ENCODE results near the gene ATP9A.
"Not testable (repeated sequence)": the region's sequence is repeated elsewhere in the genome, so short reads cannot be mapped to it uniquely, and the experiment has no call there.

The ATP9A gene

GRCh38 chr20:51791626-51792025 lies 23.4 kb upstream of the ATP9A start:
- no peak for DNase-seq (ENCODE audit: low spot score)

- no peak for DNase-seq (ENCODE audit: low spot score)
Observed at GRCh38 chr20:51790256-51790655, 22.1 kb upstream of the ATP9A start.

GRCh38 chr20:51789434-51789833 lies 21.2 kb upstream of the ATP9A start:
- no peak for DNase-seq (ENCODE audit: low spot score)

GRCh38 chr20:51788822-51789221 lies 20.6 kb upstream of the ATP9A start:
- no peak for DNase-seq (ENCODE audit: low spot score)

- DNase-seq (ENCODE audit: low spot score), result no peak
Observed at GRCh38 chr20:51784299-51784698, 16.1 kb upstream of the ATP9A start.

GRCh38 chr20:51778229-51778759 lies 10.1 kb upstream of the ATP9A start:
- not testable (repeated sequence) for DNase-seq (ENCODE audit: low spot score)

GRCh38 chr20:51775241-51775640 lies 7.1 kb upstream of the ATP9A start:
- DNase-seq (ENCODE audit: low spot score), result no peak

- no peak for DNase-seq (ENCODE audit: low spot score)
Observed at GRCh38 chr20:51772236-51772635, 4.0 kb upstream of the ATP9A start.

DNA sequence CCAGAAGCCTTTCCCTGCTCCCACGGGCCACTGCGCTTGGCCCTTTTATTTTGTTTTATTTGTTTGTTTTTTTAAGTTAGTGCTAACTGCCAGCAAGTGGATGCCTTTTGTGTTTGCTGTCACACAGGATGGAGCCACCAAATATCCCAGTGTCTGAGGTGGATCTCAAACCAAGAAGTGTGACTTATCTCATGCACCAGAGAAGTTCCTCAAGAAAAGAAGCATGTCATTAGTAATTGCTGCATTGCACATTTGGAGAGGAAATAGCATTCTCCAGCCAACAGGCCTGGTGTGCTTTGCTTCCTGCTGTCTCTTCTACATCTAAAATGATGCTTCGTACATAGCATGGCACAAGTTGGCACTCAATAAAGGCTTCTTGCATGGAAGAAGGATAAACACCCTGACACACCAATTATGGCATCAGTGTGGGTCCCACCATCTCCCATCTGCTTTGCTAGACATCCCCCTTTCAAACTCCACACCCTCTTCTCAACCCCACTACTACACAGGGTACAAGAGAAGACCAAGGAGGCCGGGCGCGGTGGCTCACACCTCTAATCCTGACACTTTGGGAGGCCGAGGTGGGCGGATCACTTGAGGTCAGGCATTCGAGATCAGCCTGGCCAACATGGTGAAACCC lies 1.9 kb upstream of the ATP9A start:
- DNase-seq (ENCODE audit: low spot score), result no peak

DNA sequence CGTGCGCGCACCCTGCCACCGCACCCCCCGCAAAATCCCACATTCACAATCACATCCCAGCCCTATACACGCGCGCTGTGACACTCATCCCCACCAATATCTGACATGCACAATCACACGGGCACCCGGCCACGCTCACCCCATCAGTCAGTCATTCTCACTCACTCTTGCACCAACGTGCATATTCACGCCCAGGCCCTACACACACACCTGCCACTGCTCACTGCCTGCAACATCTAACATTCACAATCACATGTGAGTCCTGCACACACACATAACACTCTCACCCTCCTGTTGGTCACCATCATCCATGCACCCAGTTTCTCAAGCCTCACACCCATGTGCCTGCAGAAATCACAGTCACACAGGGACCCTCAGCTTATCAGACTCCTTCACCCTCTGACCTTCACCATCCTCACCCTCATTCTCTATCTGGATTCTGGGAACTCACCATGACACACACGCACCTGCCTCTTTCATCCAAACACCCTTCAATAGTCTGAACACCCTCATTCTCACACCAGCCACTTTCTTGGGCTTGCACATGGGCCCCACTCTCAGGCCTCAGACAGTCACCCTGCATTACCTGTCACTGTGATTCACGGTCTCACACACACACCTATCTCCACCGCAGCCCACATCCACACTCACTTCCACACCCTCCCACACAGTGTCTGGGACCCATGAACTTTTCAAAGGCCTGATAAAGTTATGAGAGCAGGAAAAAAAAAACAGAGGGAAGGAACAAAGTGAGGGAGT lies 748 bp upstream of the ATP9A start:
- DNase-seq (ENCODE audit: low spot score), result no peak

DNA sequence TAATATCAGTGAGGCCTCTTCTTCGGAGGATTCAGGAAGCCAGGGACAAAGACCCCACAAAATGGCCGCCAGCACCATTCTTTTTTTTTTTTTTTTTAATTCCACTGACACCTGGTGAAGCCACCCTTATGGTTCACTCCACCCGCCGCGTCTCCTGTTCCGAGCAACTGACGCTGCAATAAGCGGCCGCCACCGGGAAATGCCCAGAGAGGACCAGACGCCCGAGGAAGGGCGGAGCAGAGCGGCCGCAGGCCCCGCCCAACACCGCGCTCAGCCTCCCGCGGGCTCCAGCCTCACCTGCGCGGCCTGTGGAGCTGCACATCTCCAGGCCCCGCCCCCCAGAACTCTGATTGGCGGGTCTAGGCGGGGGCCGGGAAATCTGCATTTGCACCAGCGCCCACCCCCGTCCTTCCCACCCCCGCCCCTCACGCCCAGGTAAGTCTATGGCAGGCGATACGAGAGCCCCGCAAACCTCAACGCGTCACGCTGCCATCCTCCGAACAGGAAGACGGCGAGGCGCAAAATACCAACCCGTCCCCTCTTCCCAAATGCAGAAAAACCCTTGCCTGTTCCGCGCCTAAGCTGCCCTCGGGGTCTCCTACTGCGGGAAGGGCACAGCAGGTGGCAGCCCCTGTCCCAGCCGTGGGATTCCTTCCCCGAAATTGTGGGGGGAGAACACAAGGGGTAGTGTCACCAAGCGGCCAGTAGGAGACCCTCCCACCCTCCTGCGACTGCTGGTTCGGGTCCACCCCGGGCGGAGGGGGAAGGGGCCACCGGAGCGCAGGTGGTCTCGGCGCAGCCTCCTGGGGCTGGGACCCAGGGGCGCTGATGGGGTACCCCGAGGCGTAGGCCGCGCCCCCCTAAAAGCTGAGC lies 960 bp downstream of the ATP9A start:
- DNase-seq (ENCODE audit: low spot score), result peak; percentile 46

- not testable (repeated sequence) for DNase-seq (ENCODE audit: low spot score)
Observed at GRCh38 chr20:51765381-51765780, 2.8 kb downstream of the ATP9A start.

- DNase-seq (ENCODE audit: low spot score), result no peak
Observed at GRCh38 chr20:51763965-51764602, 4.1 kb downstream of the ATP9A start.

DNA sequence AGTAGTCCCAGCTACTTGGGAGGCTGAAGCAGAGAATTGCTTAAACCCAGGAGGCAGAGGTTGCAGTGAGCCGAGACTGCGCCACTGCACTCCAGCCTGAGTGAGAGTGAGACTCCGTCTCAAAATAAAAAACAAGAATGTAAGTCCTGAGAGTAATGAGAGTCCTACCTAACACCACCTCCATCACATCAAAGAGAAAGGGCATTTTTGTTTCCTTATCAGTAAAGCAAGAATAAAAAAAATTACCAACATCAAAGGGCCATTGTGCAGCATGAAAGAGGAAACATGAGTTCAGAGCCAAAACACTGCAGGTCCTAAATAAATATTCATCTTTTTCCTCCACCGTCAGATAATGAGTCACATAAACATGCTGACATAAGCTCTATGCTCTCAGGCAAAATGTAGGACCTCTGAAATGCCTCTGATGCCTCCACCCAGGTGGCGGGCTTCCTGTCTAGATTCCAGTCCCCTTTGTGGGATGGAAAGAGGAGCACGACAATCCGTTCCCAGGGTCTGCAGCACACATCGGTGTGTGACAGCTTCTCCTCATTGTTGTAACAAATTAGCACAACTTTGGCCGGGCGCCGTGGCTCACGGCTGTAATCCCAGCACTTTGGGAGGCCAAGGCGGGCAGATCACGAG lies 7.2 kb downstream of the ATP9A start:
- DNase-seq (ENCODE audit: low spot score), result peak; percentile 41

GRCh38 chr20:51759769-51760510 lies 8.2 kb downstream of the ATP9A start:
- DNase-seq (ENCODE audit: low spot score), result no peak

GRCh38 chr20:51758978-51759544 lies 9.1 kb downstream of the ATP9A start:
- DNase-seq (ENCODE audit: low spot score), result no peak

DNA sequence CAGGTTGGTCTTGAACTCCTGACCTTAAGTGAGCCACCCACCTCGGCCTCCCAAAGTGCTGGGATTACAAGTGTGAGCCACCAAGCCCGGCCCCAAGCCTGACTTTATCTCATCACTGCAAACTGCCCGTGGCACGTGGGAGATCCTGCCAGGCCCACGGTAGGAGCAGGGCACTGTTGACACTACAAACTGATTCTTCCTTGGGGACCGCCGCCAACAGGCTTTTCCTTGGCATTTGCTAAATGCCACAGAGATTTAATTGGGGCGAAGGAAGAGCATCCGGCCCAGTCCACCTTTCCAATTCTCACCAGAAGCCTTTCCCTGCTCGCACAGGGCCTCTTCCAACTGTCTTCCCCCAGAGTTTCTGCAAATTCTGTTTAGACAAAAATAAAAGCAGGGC lies 11.0 kb downstream of the ATP9A start:
- no peak for DNase-seq (ENCODE audit: low spot score)

GRCh38 chr20:51756653-51757052 lies 11.5 kb downstream of the ATP9A start:
- no peak for DNase-seq (ENCODE audit: low spot score)

DNA sequence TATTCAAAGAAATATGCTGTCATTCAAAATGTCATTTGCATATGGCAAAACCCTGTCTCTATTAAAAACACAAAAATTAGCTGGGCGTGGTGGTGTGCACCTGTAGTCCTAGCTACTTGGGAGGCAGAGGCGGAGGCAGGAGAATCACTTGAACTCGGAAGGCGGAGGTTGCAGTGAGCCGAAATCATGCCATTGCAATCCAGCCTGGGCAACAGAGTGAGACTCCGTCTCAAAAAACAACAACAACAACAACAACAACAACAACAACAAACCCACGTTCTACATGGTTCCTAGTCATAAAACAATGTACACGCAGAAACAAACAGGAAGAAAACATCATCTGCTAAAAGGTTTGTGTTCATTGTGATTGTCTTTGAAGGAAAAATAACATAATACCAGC lies 15.0 kb downstream of the ATP9A start:
- DNase-seq (ENCODE audit: low spot score), result not testable (repeated sequence)

- DNase-seq (ENCODE audit: low spot score), result peak; percentile 79
Observed at GRCh38 chr20:51752343-51752951, 15.7 kb downstream of the ATP9A start.

All from hepatic stellate cell (primary cell).